ENCODE measurements around the gene PSAP. TPM values are rescaled to one million over a fixed set of nuclear protein-coding genes. Genes with fewer than 3 reads are reported as not detected.

Gene PSAP
- total and polyA plus RNA-seq, 5 donors = 897 to 1,678 (median 1,411) TPM

GRCh38 chr10:71796749-71797405 is 54.2 kb downstream of the PSAP start:
- DNase-seq (no peak), ATAC-seq (no peak)
- intact Hi-C loops (cut with DNase I) = no loop called here
- Histone ChIP-seq H3K4me3 (ENCODE audit: low read length) (no peak overlapping the region), H3K27ac (ENCODE audit: low read length) (no peak overlapping the region), H3K9me3 (ENCODE audit: control insufficient read depth, low read length) (no peaks in the 10 kb centered on the region), H3K27me3 (ENCODE audit: control insufficient read depth, insufficient read depth) (no peaks in the 10 kb centered on the region), H3K4me1 (ENCODE audit: control insufficient read depth, insufficient read depth, low read length) (no peaks in the 10 kb centered on the region)
- 83% methylated on average over 7 of the region's 7 CpGs for WGBS

- no peaks in the 10 kb centered on the region for H3K27me3 ChIP-seq (ENCODE audit: control insufficient read depth, insufficient read depth)
- H3K4me1 ChIP-seq (ENCODE audit: control insufficient read depth, insufficient read depth, low read length) = no peaks in the 10 kb centered on the region
- H3K27ac ChIP-seq (ENCODE audit: low read length) = no peak overlapping the region
- DNase-seq (peak in 2 of 3 donors; percentile 28 to 62), ATAC-seq (no peak)
- 34% methylated on average over 2 of the region's 2 CpGs for WGBS
- no peak overlapping the region for H3K4me3 ChIP-seq (ENCODE audit: low read length)
- intact Hi-C loops (cut with DNase I) = no loop called here
- no peaks in the 10 kb centered on the region for H3K9me3 ChIP-seq (ENCODE audit: control insufficient read depth, low read length)
These were observed 55.8 kb downstream of the PSAP start for GRCh38 chr10:71795248-71795647.

GRCh38 chr10:71790749-71791440 is 60.2 kb downstream of the PSAP start:
- Histone ChIP-seq H3K4me3 (ENCODE audit: low read length) (no peak overlapping the region), H3K9me3 (ENCODE audit: control insufficient read depth, low read length) (no peaks in the 10 kb centered on the region), H3K4me1 (ENCODE audit: control insufficient read depth, insufficient read depth, low read length) (no peaks in the 10 kb centered on the region), H3K27me3 (ENCODE audit: control insufficient read depth, insufficient read depth) (no peaks in the 10 kb centered on the region), H3K27ac (ENCODE audit: low read length) (no peak overlapping the region)
- intact Hi-C loops (cut with DNase I) = no loop called here
- ATAC-seq (no peak), DNase-seq (peak in 1 of 3 donors; percentile 24)
- 83% methylated on average over 17 of the region's 17 CpGs for WGBS

GRCh38 chr10:71789871-71790270 is 61.2 kb downstream of the PSAP start:
- H3K4me3 ChIP-seq (ENCODE audit: low read length) = no peak overlapping the region
- 72% methylated on average over 10 of the region's 10 CpGs for WGBS
- H3K4me1 ChIP-seq (ENCODE audit: control insufficient read depth, insufficient read depth, low read length) = no peaks in the 10 kb centered on the region
- no peaks in the 10 kb centered on the region for H3K27me3 ChIP-seq (ENCODE audit: control insufficient read depth, insufficient read depth)
- DNase-seq = peak in 1 of 3 donors; percentile 10
- no peaks in the 10 kb centered on the region for H3K9me3 ChIP-seq (ENCODE audit: control insufficient read depth, low read length)
- H3K27ac ChIP-seq (ENCODE audit: low read length) = no peak overlapping the region
- ATAC-seq = peak in 1 of 2 donors; percentile 9
- intact Hi-C loops (cut with DNase I) = no loop called here

GRCh38 chr10:71788954-71789353 is 62.1 kb downstream of the PSAP start:
- ATAC-seq (no peak), DNase-seq (peak in 1 of 3 donors; percentile 3)
- H3K4me1 ChIP-seq (ENCODE audit: control insufficient read depth, insufficient read depth, low read length) = no peaks in the 10 kb centered on the region
- intact Hi-C loops (cut with DNase I) = no loop called here
- H3K27me3 ChIP-seq (ENCODE audit: control insufficient read depth, insufficient read depth) = no peaks in the 10 kb centered on the region
- 87% methylated on average over 8 of the region's 8 CpGs for WGBS
- H3K27ac ChIP-seq (ENCODE audit: low read length) = no peak overlapping the region
- H3K4me3 ChIP-seq (ENCODE audit: low read length) = no peak overlapping the region
- no peaks in the 10 kb centered on the region for H3K9me3 ChIP-seq (ENCODE audit: control insufficient read depth, low read length)

- intact Hi-C loops (cut with DNase I) = no loop called here
- WGBS = 94% methylated on average over 18 of the region's 18 CpGs
- Histone ChIP-seq H3K9me3 (ENCODE audit: control insufficient read depth, low read length) (no peaks in the 10 kb centered on the region), H3K27me3 (ENCODE audit: control insufficient read depth, insufficient read depth) (no peaks in the 10 kb centered on the region), H3K4me1 (ENCODE audit: control insufficient read depth, insufficient read depth, low read length) (peaks cover 4% of the 10 kb centered on the region), H3K27ac (ENCODE audit: low read length) (no peak overlapping the region), H3K4me3 (ENCODE audit: low read length) (no peak overlapping the region)
- DNase-seq = peak in 1 of 3 donors; percentile 33
- ATAC-seq = no peak
These were observed 66.3 kb downstream of the PSAP start for GRCh38 chr10:71784679-71785272.

- ATAC-seq = no peak
- DNase-seq = peak in 1 of 3 donors; percentile 29
- Histone ChIP-seq H3K4me1 (ENCODE audit: control insufficient read depth, insufficient read depth, low read length) (peaks cover 4% of the 10 kb centered on the region), H3K9me3 (ENCODE audit: control insufficient read depth, low read length) (no peaks in the 10 kb centered on the region), H3K4me3 (ENCODE audit: low read length) (no peak overlapping the region), H3K27ac (ENCODE audit: low read length) (no peak overlapping the region), H3K27me3 (ENCODE audit: control insufficient read depth, insufficient read depth) (no peaks in the 10 kb centered on the region)
- 86% methylated on average over 17 of the region's 17 CpGs for WGBS
- intact Hi-C loops (cut with DNase I) = no loop called here
These were observed 67.0 kb downstream of the PSAP start for GRCh38 chr10:71783917-71784678.

- no peak overlapping the region for H3K4me3 ChIP-seq (ENCODE audit: low read length)
- H3K27me3 ChIP-seq (ENCODE audit: control insufficient read depth, insufficient read depth) = no peaks in the 10 kb centered on the region
- DNase-seq (peak in 1 of 3 donors; percentile 69), ATAC-seq (peak; percentile 48 to 50)
- no peak overlapping the region for H3K27ac ChIP-seq (ENCODE audit: low read length)
- no peaks in the 10 kb centered on the region for H3K9me3 ChIP-seq (ENCODE audit: control insufficient read depth, low read length)
- 29% methylated on average over 7 of the region's 7 CpGs for WGBS
- peaks cover 4% of the 10 kb centered on the region for H3K4me1 ChIP-seq (ENCODE audit: control insufficient read depth, insufficient read depth, low read length)
- intact Hi-C loops (cut with DNase I) = no loop called here
These were observed 68.0 kb downstream of the PSAP start for GRCh38 chr10:71782917-71783490.

GRCh38 chr10:71782221-71782916 is 68.7 kb downstream of the PSAP start:
- no peak overlapping the region for H3K27ac ChIP-seq (ENCODE audit: low read length)
- H3K27me3 ChIP-seq (ENCODE audit: control insufficient read depth, insufficient read depth) = no peaks in the 10 kb centered on the region
- H3K9me3 ChIP-seq (ENCODE audit: control insufficient read depth, low read length) = no peaks in the 10 kb centered on the region
- intact Hi-C loops (cut with DNase I) = no loop called here
- ATAC-seq (peak in 1 of 2 donors; percentile 25), DNase-seq (peak in 1 of 3 donors; percentile 50)
- no peak overlapping the region for H3K4me3 ChIP-seq (ENCODE audit: low read length)
- peaks cover 4% of the 10 kb centered on the region for H3K4me1 ChIP-seq (ENCODE audit: control insufficient read depth, insufficient read depth, low read length)
- 75% methylated on average over 6 of the region's 6 CpGs for whole genome bisulfite sequencing

GRCh38 chr10:71780719-71781118 is 70.3 kb downstream of the PSAP start:
- Histone ChIP-seq H3K4me3 (ENCODE audit: low read length) (no peak overlapping the region), H3K4me1 (ENCODE audit: control insufficient read depth, insufficient read depth, low read length) (peaks cover 4% of the 10 kb centered on the region), H3K27ac (ENCODE audit: low read length) (no peak overlapping the region), H3K9me3 (ENCODE audit: control insufficient read depth, low read length) (no peaks in the 10 kb centered on the region), H3K27me3 (ENCODE audit: control insufficient read depth, insufficient read depth) (no peaks in the 10 kb centered on the region)
- intact Hi-C loops (cut with DNase I) = no loop called here
- WGBS = 88% methylated on average over 9 of the region's 9 CpGs
- no peak for ATAC-seq
- DNase-seq = peak in 1 of 3 donors; percentile 6

All from right cardiac atrium (tissue), 5 donors.